ENCODE results near the gene PLA2G10. TPM values are rescaled to one million over a fixed set of nuclear protein-coding genes. Genes with fewer than 3 reads are reported as not detected.

PLA2G10 gene
- not detected in 2 replicates for total RNA-seq

GRCh38 chr16:14694129-14694528 is at the start of gene PLA2G10:
Gene PLA2G10 (minus strand): TSS chr16:14694308. CDS start chr16:14694229, 79 bp downstream.

GRCh38 chr16:14742273-14743128 is 48.4 kb upstream of the PLA2G10 start, which contains the start of gene NPIPA2:
Gene NPIPA2 (plus strand): TSS chr16:14742533. CDS start chr16:14748066, 5,533 bp downstream.

GRCh38 chr16:14703156-14704011 is 9.3 kb upstream of the PLA2G10 start, which contains the start of gene NPIPA3:
Gene NPIPA3 (plus strand): TSS chr16:14703411. CDS start chr16:14708944, 5,533 bp downstream.

GRCh38 chr16:14632693-14633569 is 61.2 kb downstream of the PLA2G10 start, which contains the start of gene BFAR:
Gene BFAR (plus strand): TSS chr16:14632951. CDS start chr16:14644347, 11,396 bp downstream.

GRCh38 chr16:14629919-14630619 is 64.0 kb downstream of the PLA2G10 start, which contains the start of gene PARN:
Gene PARN (minus strand): TSS chr16:14630260. CDS start chr16:14630125, 135 bp downstream.

Small RNAs within 50 kb of the gene (small RNA-seq; reads per million reads assigned to genes)
- gene RNU7-125P, result not detected

Other genes with a start within 250 kb of the PLA2G10 start
- gene PARN, start 64.0 kb downstream of the PLA2G10 start, total RNA-seq, result 27.3 and 28.4 TPM in 2 replicates
- gene BFAR, start 61.4 kb downstream of the PLA2G10 start, total RNA-seq, result 74.1 and 78.9 TPM in 2 replicates
- 0.24 TPM in 1 of 2 replicates, not detected in the other for gene NPIPA3, start 9.1 kb upstream of the PLA2G10 start, total RNA-seq
- gene NPIPA2, start 48.2 kb upstream of the PLA2G10 start, total RNA-seq, result 0.24 and 0.32 TPM in 2 replicates
- 86.5 and 93.6 TPM in 2 replicates for gene NOMO1, start 139.4 kb upstream of the PLA2G10 start, total RNA-seq
- 39.6 and 51.0 TPM in 2 replicates for gene NPIPA1, start 243.1 kb upstream of the PLA2G10 start, total RNA-seq